NCI-H187 treated with DMSO at 0.1 percent for 48 hours (cell line): ENCODE results near the gene KIF25.
"Not testable (repeated sequence)": the region's sequence is repeated elsewhere in the genome, so short reads cannot be mapped to it uniquely, and the experiment has no call there.

Experiments
- DNase-seq: peaks from one replicate; lab custom pipeline; 2025; lab: John Stamatoyannopoulos, UW

The KIF25 gene

DNA sequence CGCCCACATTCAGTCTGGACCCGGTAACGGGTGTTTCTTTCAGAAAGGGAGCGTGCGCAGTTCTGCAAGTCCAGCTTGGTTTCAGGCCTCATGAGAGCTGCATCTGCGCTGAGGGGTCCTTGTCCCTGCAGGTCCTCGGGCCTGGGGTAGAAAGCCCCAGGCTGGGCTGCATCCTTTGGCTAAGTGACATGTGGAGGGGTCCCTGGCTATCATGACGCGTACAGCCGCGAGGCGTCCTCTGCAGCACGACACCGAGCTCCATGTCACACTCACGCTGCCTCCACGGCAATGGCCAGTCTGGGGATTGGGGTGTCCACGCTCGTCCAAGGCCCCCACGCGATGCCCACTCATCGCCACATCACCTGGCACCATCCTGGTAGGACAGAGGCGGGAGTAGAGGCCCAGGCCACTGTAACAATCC lies 1.7 kb upstream of the KIF25 start:
- DNase-seq, result no peak

DNA sequence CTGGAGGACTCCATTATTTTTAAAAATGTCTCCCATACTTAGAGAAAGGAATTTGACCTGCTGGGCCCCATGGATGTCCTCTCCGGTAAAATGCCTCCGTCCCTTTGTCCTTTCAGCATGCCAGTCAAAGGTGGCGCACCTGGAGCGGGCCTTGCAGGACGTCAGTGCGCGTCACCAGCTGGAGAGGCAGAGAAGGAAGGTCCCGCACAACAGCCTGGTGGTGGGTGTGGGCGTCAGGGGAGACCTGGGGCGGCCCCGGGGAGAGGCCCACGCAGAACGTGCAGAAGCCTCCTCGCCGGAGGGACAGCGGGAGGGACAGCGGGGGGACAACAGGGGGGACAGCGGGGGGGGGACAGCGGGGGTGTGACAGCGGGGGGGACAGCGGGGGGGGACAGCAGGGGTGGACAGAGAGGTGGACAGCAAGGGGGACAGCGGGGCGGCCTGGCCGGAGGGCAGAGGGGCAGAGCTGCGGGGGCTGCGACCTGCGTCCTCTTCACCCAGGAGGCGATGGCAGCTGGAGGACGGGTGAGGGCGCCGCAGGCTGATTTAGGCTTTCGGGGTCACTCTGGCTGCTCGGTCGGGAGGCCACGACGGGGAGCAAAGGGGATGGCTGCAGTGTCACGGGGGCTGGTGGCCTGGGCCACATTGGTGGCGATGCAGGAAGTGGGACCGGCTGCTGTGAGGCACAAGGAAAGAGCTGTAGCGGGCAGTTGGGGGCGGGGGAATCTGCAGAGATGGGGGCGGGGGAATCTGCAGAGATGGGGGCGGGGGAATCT lies 859 bp upstream of the KIF25 start:
- no peak for DNase-seq

DNA sequence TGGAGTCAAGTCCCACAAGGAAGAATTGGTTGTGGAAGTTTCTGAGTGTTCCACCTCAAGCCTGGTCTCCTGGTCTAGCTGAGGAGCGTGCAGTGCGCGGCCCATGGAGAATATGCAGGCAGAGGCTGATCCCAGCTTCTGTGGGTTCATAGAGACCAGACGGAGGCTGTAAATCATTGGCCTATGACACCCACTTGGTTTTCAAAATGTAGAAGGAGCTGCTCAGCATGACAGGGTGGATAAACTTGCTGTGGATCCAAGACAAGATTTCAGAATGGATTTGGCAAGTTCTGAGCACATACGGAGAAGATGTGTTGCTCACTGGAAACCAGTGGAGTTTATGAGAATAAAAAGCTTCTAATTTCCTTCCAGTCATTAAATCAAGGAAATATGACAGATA lies 744 bp downstream of the KIF25 start:
- no peak for DNase-seq

DNA sequence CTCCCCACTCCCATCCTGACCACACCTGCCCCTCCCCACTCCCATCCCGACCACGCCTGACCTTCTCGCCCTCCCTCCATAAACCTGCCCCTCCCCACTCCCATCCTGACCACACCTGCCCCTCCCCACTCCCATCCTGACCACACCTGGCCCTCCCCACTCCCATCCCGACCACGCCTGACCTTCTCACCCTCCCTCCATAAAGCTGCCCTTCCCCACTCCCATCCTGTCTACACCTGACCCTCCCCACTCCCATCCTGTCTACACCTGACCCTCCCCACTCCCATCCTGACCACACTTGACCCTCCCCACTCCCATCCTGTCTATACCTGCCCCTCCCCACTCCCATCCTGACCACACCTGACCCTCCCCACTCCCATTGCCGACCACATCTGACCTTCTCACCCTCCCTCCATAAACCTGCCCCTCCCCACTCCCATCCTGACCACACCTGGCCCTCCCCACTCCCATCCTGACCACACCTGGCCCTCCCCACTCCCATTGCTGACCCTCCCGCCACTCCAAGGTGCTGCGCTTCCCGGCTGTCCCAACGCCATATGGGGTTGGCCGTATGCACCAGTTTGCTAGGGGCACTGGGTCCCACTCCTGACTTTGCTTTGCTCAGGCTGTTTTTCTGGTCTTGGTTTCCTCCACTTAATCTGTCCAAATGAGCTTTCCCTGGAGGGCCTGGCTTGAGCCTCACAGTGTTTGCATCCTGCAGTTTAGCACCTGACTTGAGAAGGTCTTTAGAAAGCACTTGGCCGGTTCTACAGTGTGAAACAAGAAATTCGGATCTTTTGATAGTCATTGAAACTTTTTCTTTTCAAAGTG lies 2.9 kb downstream of the KIF25 start:
- DNase-seq, result no peak

DNA sequence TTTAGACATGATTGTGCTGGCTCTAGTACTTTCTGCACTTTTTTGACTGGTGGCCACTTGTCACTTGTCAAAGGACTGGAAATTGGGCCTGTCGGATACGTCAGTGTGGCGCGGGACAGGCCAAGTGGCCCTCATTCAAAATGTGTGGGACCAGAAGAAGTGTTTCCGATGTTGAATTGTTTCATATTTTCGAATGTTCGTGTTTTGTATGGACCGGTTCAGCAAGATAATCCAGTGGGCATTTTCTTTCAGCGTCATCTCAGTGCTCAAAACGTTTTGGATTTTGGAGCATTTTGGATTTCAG lies 3.5 kb downstream of the KIF25 start:
- no peak for DNase-seq

DNA sequence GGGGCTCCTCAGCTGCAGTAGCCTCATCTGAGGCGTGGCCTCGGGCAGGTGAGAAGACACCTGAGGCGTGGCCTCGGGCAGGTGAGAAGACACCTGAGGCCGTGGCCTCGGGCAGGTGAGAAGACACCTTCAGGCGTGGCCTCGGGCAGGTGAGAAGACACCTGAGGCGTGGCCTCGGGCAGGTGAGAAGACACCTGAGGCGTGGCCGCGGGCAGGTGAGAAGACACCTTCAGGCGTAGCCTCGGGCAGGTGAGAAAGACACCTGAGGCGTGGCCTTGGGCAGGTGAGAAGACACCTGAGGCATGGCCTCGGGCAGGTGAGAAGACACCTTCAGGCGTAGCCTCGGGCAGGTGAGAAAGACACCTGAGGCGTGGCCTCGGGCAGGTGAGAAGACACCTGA lies 4.0 kb downstream of the KIF25 start:
- DNase-seq, result not testable (repeated sequence)

DNA sequence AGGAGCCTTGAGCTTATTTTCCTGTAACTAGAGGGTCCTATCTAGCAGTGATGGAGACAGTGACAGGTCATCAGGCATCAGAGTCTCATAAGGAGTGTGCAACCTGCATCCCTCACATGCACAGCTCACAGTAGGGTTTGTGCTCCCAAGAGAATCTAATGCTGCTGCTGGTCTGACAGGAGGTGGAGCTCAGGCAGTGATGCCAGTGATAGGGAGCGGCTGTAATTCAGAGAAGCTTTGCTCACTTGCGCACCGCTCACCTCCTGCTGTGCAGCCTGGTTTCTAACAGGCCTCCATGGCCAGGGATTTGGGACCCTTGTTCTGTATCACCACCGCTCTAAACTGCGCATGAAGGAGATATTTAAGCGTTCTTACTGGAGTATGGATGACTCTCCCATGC lies 5.3 kb downstream of the KIF25 start:
- DNase-seq, result no peak

DNA sequence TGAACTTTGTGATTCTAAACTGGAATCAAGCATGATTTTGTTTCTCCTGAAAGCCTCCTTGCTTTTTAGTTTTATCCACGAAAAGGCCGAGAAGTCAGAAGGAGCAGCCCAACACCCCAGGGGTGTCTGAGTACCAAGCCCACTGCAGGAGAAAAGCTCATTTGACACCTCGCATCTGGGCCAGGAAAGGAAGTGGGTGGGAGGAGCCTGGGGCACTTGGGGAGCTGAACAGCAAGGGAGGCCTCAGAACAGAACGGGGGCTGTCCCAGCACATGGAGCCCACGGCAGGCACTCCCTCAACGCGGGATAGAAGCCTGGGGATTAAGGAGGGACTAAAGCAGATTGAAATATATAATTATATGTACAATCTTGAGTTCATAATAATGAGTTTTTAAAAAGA lies 6.6 kb downstream of the KIF25 start:
- DNase-seq, result no peak

DNA sequence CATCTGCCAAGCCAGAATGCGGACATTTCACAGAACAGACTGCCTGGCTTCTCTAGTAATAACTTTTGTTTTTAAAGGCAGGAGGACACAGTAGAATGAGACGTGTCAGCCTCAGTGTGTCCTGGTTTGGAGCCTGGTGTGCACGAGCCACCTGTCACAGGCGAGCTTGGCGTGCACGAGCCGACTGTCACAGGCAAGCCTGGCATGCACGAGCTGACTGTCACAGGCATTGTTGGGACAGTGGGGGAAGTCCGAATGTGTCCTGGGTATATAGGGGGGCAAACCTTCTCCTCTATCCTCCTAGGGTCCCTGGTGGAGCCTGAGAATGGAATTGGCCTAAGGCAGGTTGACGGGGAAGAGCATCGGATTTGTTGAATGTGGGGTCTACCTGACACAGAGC lies 7.5 kb downstream of the KIF25 start:
- DNase-seq, result no peak

DNA sequence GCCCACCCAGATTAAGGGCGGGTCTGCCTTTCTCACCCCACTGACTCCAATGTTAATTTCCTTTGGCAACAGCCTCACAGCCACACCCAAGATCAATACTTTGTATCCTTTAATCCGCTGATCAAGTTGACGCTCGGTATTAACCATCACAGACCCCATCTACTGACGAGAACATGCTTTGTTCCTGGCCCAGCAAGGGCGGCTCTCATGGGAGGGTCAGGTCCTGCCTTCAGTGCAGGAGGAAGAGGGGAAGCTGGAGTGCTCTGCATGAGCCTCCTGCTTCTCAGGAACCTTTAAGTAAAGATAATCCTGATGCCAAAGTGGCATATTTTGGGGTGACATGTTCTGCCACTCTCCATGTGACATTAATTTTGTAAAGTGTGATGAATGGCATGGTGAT lies 8.3 kb downstream of the KIF25 start:
- DNase-seq, result no peak

DNA sequence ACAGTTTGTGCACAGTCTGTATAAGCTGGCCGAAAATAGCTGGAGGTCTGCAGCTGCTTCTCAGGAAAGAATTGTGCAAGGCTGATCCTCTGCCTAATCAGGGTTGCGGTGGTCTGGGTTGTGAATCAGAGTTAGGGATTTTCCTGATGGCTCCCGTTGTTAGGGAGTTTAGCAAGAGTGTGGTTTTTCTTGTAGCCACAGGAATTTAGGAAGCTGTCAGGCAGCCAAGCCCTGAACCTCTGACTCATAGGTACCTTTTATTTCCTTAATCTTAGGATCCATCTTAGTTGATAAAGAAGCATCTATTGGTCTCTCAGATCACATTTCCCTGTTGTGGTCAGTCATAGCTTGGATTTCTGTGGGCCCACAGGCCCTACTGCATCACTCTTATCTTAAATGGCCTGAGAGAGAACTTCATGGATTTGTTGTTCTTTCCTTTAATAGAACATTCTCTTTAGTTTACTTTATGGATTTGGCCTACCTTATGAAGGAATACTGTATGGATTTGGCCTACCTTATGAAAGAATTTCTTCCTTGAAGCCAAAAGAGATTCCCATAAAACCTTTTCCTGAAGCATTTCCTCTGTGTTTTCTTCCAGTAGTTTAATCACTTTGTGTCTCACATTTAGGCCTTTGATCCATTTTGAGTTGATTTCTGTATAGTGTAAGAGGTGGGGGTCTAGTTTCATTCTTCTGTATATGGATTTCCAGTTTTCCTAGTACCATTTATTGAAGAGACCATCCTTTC lies 10.3 kb downstream of the KIF25 start:
- DNase-seq, result no peak

DNA sequence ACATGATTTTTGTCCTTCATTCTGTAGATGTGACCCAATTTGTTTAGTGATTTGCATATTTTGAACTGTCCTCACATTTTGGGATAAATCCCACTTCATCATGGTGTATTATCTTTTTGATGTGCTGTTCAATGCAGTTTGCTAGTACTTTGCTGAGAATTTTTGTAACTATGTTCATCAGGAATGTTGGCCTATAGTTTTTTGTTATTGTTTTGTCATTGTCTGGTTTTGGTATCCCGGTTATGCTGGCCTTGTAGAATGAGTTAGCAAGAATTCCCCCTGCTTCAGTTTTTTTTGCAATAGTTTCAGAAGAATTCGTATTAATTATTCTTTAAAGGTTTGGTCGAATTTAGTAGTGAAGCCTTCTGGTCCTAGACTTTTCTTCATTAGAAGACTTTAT lies 11.9 kb downstream of the KIF25 start:
- no peak for DNase-seq

DNA sequence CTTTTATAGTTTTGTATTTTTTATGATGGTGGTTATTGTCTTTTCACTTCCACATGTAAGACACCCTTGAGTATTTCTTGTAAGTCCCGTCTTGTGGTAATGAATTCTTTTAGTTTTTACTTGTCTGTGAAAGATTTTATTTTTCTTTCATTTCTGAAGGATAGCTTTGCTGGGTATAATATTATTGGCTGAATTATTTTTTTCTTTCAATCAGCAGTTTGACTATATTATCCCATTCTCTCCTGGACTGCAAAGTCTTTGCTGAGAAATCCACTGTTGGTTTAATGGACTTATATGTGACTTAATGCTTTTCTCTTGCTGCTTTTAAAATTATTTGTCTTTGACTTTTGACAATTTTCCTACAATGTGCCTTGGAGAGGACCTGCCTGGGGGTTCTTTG lies 13.8 kb downstream of the KIF25 start:
- DNase-seq, result no peak

DNA sequence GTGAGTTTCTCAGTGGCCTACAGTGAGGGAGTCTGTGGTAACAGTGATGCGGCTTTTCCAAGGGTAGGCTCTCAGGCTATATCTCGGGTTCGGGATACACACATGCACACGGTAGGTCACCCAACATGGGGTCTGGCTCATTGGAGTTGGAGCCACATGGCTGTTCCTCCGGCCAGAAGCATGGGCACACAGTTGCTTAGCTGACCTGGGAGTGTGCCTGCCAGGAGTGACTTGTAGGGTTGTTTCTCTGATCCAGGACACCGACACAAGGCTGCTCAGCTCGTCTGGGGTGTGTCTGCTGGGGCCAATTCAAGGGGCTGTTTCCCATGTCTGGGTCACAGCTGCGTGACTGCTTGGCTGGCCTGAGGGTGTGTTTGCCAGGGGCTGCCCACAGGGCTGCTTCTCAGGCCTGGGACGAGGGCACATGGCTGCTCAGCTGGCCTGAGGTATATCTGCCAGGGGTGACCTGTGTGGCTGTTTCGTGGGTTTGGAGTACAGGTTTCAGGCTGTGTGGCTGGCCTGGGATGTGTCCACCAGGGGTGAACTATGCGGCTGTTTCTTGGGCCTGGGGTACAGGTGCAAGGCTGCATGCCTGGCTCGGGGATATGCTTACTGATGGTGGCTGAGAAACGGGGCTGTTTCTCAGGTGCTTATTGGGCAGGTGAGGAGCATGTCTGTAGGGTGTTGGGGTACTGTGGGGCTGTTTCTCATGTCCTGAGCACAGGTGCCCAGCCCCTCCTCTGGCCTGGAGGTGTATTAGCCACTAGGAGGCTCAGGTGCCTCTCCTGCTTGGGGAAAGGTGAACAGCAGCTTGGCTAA lies 15.2 kb downstream of the KIF25 start:
- no peak for DNase-seq

DNA sequence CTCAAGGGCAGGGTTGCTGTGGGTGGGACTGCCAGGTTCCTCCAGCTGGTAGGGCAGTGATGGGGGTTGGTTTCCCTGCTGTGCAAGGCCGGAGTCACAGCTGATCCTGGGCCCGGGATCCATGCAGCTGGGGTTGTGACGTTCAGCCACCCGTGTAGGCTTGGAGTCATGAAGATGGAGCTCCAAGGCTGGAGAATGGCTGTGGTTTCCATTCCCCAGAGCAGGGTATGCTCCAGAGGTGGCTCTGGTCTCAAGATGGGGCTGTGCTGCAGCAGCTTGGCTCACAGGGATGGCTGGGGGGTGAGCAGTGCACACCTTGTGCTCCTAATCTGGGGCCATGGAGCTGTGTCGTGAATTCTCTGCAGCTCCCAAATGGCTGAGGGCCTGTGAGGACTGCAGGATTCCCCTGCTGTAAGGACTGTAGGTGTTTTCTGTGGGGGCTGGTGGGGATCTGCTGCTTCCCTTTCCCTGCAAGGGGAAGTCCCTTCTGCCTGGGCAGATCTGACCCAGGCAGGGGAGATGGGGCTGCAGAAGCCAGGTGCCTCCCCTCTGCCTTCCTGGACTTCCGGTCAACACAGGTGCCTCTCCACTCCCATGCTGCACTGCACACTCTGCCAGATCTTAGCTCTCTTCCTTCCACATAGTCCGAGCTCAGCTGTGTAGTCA lies 15.9 kb downstream of the KIF25 start:
- no peak for DNase-seq

DNA sequence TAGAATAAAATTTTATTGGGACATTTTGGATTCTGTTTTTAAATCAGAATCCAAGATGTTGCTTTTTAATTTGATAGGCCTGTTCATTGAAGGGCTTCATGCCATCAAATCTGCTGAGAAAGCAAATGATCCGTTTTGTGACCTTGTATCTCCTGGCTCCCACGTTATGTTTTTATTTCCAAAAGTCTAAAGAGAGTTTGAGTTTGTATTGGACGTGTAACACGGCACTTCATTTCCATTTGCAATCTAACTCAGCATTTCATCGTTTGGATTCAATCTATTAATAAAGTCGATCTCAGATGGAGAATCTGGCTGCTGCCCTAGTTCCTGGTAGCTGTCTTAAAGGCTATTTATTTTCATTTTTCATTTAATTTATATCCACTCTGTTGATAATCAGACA lies 17.0 kb downstream of the KIF25 start:
- DNase-seq, result no peak

DNA sequence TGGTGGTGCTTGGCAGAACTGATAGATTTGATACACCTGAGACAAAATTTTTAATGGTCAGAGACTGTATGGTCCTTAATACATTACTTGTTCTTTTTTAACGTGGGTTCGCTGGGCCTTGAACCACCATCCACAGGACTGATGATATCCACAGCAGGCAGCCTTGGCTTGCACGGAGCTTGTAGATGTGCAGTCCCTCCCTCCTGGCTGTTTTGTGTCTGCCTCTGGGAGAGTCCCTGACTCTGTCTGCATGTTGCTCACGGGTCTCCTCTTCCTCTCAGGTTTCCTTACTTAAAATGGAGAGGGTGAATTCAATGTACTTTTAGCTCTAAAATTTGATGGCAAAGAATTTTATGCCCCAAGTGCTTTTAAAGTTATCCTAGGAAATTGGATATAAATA lies 17.5 kb downstream of the KIF25 start:
- DNase-seq, result no peak

DNA sequence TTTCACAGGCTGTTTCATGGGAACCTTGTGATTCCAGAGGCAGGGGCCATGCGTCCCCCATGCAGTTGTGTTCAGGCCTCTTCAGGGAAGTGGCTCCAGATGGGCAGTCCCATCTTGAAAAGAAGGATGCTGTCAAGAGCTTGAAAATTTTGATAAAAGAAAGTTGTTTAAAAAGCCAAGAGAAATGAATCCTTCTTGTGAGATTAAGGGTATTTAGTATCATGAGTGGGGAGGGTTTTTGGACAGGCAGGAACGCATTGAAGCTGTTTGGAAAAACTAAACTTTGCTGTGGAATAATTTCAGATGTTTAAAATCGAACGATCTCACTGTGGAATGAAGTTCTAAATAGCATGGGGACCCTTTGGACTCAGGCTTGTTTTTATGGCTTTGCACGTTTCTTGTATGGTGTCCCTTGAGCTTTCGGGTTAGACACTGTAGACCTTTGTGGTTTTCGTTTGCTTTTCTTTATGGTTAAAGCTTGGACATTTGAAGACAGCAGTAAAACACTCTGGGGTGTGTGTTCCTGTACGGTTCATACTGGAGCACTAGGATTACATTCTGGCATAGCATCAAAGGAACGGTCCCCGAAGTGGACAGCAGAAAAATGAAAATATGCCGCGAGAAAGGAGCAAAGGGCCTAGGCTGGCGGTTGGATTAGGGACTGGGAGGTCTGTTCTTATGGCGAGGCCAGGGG lies 18.2 kb downstream of the KIF25 start:
- no peak for DNase-seq

DNA sequence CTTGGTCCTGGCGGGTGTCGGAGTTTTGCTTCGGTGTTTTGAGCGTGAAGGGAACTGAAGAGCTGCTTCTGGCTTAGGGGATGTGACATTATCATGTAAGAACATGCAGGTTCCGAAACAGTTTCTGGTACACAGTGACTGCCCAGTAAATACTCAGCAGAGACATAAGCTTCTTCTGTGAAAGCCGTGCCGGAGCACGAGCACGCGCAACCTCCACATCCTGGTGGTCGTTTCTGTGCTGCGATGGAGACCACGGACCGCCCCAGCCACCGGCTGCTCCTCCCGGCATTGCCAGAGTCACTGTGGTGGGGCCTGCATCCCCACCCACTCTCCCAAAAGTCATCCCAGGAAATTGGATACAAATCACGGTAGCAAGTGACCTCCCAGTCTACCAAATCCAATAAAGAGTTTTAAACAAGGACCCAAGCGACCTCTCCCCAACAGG lies 18.7 kb downstream of the KIF25 start:
- DNase-seq, result no peak

DNA sequence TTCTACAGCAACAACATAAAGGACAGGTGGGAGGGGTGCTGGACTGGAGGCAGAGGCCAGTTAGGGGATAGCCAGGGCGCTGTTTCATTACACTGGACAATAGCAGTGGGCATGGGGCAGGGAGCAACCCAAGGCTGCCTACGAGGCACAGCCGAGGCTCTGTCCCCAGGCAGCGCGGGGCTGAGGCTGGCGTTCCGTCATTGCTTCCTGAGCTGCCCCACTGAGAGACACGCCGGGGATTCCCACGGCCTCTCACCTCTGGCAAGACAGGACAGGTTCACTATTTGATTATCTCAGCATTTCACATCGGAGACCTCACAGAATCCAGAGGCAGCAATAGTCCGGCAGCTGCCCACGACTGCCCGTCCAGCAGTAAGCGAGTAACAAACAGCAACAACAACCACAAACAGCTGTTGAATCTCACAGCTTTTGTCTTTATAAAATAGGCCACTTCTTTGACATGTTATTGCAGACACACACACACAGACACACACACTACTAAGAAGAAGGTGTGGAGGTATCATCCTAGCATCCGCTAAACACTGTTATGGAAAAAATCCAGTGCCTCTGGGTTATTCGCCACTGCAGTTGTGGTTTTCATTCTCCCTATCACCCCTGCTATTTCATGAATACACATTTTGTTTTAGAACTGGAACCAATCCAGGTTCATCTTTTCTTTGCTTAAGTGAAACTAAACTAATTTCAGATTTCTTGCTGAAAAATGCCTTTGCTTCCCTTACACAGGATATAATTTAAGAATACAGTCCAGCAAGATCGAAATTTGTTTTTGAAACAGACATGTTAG lies 19.5 kb downstream of the KIF25 start:
- DNase-seq, result no peak
